PC-3 (cell line): ENCODE measurements around the gene ZDHHC1. TPM values are rescaled to one million over a fixed set of nuclear protein-coding genes. Genes with fewer than 3 reads are reported as not detected.

Experiments
- ATAC-seq: fragments of 200-7000 bp; cut with Tn5 transposase; 2 replicates; pipeline ENCODE4 v1.9.1; 2020; ENCODE audit warnings: mild to moderate bottlenecking, moderate library complexity
- BruUV-seq: library from RNA; stranded (reverse); fragments of 400-500 nt; replicated peaks from 2 replicates; lab custom pipeline; 2021; lab: Mats Ljungman, UMichigan
- CTCF ChIA-PET: fragments of 300-600 bp; sonication (Branson Sonifier 250); formaldehyde crosslinking; loops from one replicate; lab custom pipeline; 2022; ENCODE audit warnings: antibody characterized with exemption; lab: Charles Lee
- POLR2A ChIA-PET: fragments of 300-600 bp; sonication (Branson Sonifier 250); formaldehyde crosslinking; loops from one replicate; lab custom pipeline; 2022; ENCODE audit warnings: antibody characterized with exemption; ENCODE audit not compliant: unreplicated experiment; lab: Charles Lee
- DNase-seq: peaks from one replicate; pipeline ENCODE4 v3.0.0-alpha.2; 2015
- H2AFZ ChIP-seq: fragments of 300-600 bp; sonication (generic); 2 replicates; pipeline ENCODE4 v1.6.0; 2016; ENCODE audit warnings: antibody characterized with exemption, low read length
- H3F3A ChIP-seq: fragments of 300-600 bp; sonication (generic); one replicate; pipeline ENCODE4 v1.6.0; 2017; ENCODE audit warnings: antibody characterized with exemption, low read length, control low read depth, mild to moderate bottlenecking; ENCODE audit not compliant: unreplicated experiment
- H3K27ac ChIP-seq: fragments of 300-600 bp; sonication (generic); 2 replicates; pipeline ENCODE4 v1.5.1; 2016; ENCODE audit warnings: mild to moderate bottlenecking, low read length
- H3K27me3 ChIP-seq: fragments of 300-600 bp; sonication (generic); 2 replicates; pipeline ENCODE4 v1.6.1; 2016; ENCODE audit warnings: low read length, mixed read lengths
- H3K36me3 ChIP-seq: fragments of 300-600 bp; sonication (generic); 2 replicates; pipeline ENCODE4 v1.6.1; 2016; ENCODE audit warnings: low read depth, mixed run types, low read length, mixed read lengths
- H3K4me1 ChIP-seq: fragments of 300-600 bp; sonication (generic); 2 replicates; pipeline ENCODE4 v1.5.1; 2016; ENCODE audit warnings: low read length; ENCODE audit not compliant: insufficient read depth
- H3K4me2 ChIP-seq: fragments of 300-600 bp; sonication (generic); 2 replicates; pipeline ENCODE4 v1.6.0; 2016; ENCODE audit warnings: low read length
- H3K4me3 ChIP-seq: fragments of 300-600 bp; sonication (generic); 2 replicates; pipeline ENCODE4 v1.5.1; 2016; ENCODE audit warnings: mild to moderate bottlenecking, low read length, mixed read lengths
- H3K79me2 ChIP-seq: fragments of 300-600 bp; sonication (generic); 2 replicates; pipeline ENCODE4 v1.6.1; 2017; ENCODE audit warnings: low read length, mixed read lengths
- H3K9ac ChIP-seq: fragments of 300-600 bp; sonication (generic); 2 replicates; pipeline ENCODE4 v1.6.0; 2016; ENCODE audit warnings: mild to moderate bottlenecking, low read length
- H3K9me2 ChIP-seq: fragments of 300-600 bp; sonication (generic); replicated peaks from 2 replicates; pipeline ENCODE4 v1.6.1; 2016; ENCODE audit warnings: mixed run types, low read length, mixed read lengths
- H3K9me3 ChIP-seq: fragments of 300-600 bp; sonication (generic); 2 replicates; pipeline ENCODE4 v1.6.1; 2016; ENCODE audit warnings: low read length, mixed read lengths
- H4K20me1 ChIP-seq: fragments of 300-600 bp; sonication (generic); 2 replicates; pipeline ENCODE4 v1.6.1; 2016; ENCODE audit warnings: low read length, mixed read lengths
- CTCF ChIP-seq: fragments of 300-600 bp; sonication (generic); conservative IDR thresholded peaks from 2 replicates; pipeline ENCODE4 v1.5.1; 2017; ENCODE audit warnings: antibody characterized with exemption, low read depth, mild to moderate bottlenecking, low read length
- EZH2 ChIP-seq: fragments of 300-600 bp; sonication (generic); IDR thresholded peaks from one replicate; pipeline ENCODE4 v1.6.1; 2017; ENCODE audit warnings: antibody characterized with exemption, mild to moderate bottlenecking, low read length; ENCODE audit not compliant: unreplicated experiment
- EZH2phosphoT487 ChIP-seq: fragments of 300-600 bp; sonication (generic); IDR thresholded peaks from 2 replicates; pipeline ENCODE4 v1.6.1; 2018; ENCODE audit warnings: mild to moderate bottlenecking, antibody characterized with exemption, low read length, borderline replicate concordance
- intact Hi-C: fragments of 100-400 bp; cut with micrococcal nuclease; formaldehyde crosslinking; loops from 2 replicates; pipeline ENCODE4 v1.9.0; 2023
- total RNA-seq: library from RNA; depleted of rRNA; stranded (reverse); fragments of >200 nt; gene quantifications from 2 replicates; pipeline ENCODE4 v1.2.3, GENCODE V29; 2014

ZDHHC1 gene
- total RNA-seq, 1 experiment from 2014 or later: 4.8 TPM

GRCh38 chr16:67423015-67423414 is 6.7 kb upstream of the ZDHHC1 start:
- ATAC-seq (no peak), DNase-seq (no peak)
- H2AFZ ChIP-seq: no peak overlapping the region
- TF ChIP-seq CTCF: no peak
- no peak for TF ChIP-seq EZH2phosphoT487
- TF ChIP-seq EZH2: no peak
- ChIA-PET CTCF (no interaction called here), POLR2A (no interaction called here)
- no peaks in the 10 kb centered on the region for H3K27me3 ChIP-seq
- H4K20me1 ChIP-seq: no peaks in the 10 kb centered on the region
- no peaks in the 10 kb centered on the region for H3K9me3 ChIP-seq
- intact Hi-C loops: no loop called here
- no peaks in the 10 kb centered on the region for H3K79me2 ChIP-seq
- H3K27ac ChIP-seq: no peak overlapping the region
- H3K9ac ChIP-seq: no peak overlapping the region
- no peaks in the 10 kb centered on the region for H3K9me2 ChIP-seq
- H3K4me2 ChIP-seq: no peak overlapping the region
- H3K4me3 ChIP-seq: no peak overlapping the region
- no peaks in the 10 kb centered on the region for H3K36me3 ChIP-seq
- no peaks in the 10 kb centered on the region for H3F3A ChIP-seq
- H3K4me1 ChIP-seq: no peaks in the 10 kb centered on the region
- no TSS peak for BruUV-seq

- no peak for DNase-seq
- no peak for ATAC-seq
- TF ChIP-seq CTCF (no peak), EZH2phosphoT487 (no peak), EZH2 (no peak)
- Histone ChIP-seq H3K27ac (no peak overlapping the region), H3K9ac (no peak overlapping the region), H3K27me3 (no peaks in the 10 kb centered on the region), H3K4me3 (no peak overlapping the region), H3K4me1 (0 out of 2 replicates have a peak, but pooled peaks cover 4% of the 10 kb centered on the region), H3K9me3 (no peaks in the 10 kb centered on the region), H4K20me1 (no peaks in the 10 kb centered on the region), H3K9me2 (no peaks in the 10 kb centered on the region), H2AFZ (no peak overlapping the region), H3F3A (no peaks in the 10 kb centered on the region), H3K4me2 (no peak overlapping the region), H3K36me3 (no peaks in the 10 kb centered on the region), H3K79me2 (no peaks in the 10 kb centered on the region)
- CTCF ChIA-PET: no interaction called here
- POLR2A ChIA-PET: no interaction called here
- intact Hi-C loops: no loop called here
- BruUV-seq: no TSS peak
Measured at GRCh38 chr16:67421030-67421429, 4.8 kb upstream of the ZDHHC1 start.

- ChIA-PET CTCF (interaction anchor here (0.6 kb wide), 1 partner anchor 466 kb away, joined by 6 read pairs; no protein-coding TSS in a partner anchor), POLR2A (no interaction called here)
- intact Hi-C loops: loop anchor here (5.0 kb wide), 1 partner anchor 158 kb away; no protein-coding TSS in a partner anchor
- Histone ChIP-seq H3F3A (no peaks in the 10 kb centered on the region), H3K4me2 (no peak overlapping the region), H2AFZ (no peak overlapping the region), H3K27me3 (no peaks in the 10 kb centered on the region), H3K9me3 (no peaks in the 10 kb centered on the region), H3K36me3 (no peaks in the 10 kb centered on the region), H3K4me1 (peaks cover 8% of the 10 kb centered on the region; the same call in 1 of the 2 replicates), H3K9me2 (no peaks in the 10 kb centered on the region), H3K4me3 (no peak overlapping the region), H3K27ac (no peak overlapping the region), H4K20me1 (no peaks in the 10 kb centered on the region), H3K79me2 (no peaks in the 10 kb centered on the region), H3K9ac (no peak overlapping the region)
- ATAC-seq (no peak), DNase-seq (no peak)
- no peak for TF ChIP-seq EZH2
- TF ChIP-seq CTCF: no peak
- TF ChIP-seq EZH2phosphoT487: no peak
- BruUV-seq: no TSS peak
Measured at GRCh38 chr16:67419931-67420330, 3.7 kb upstream of the ZDHHC1 start.
